CD1c-positive myeloid dendritic cell (primary cell): ENCODE measurements around the gene DUSP16.

ENCODE experiments used
- DNase-seq: peaks from one replicate; pipeline ENCODE4 v3.0.0-alpha.2; 2016; ENCODE audit errors: extremely low spot score

The DUSP16 gene

GRCh38 chr12:12549426-12549825 is 13.2 kb downstream of the DUSP16 start:
- DNase-seq, result no peak

GRCh38 chr12:12548713-12549112 is 13.9 kb downstream of the DUSP16 start:
- DNase-seq, result no peak

- DNase-seq, result no peak
Observed at GRCh38 chr12:12546314-12546772, 16.3 kb downstream of the DUSP16 start.

- DNase-seq, result no peak
Observed at GRCh38 chr12:12543959-12544358, 18.7 kb downstream of the DUSP16 start.

GRCh38 chr12:12542964-12543363 is 19.7 kb downstream of the DUSP16 start:
- DNase-seq, result no peak

- DNase-seq, result no peak
Observed at GRCh38 chr12:12542286-12542685, 20.4 kb downstream of the DUSP16 start.

GRCh38 chr12:12541782-12542181 is 20.9 kb downstream of the DUSP16 start:
- DNase-seq, result no peak

- DNase-seq, result no peak
Observed at GRCh38 chr12:12540261-12541013, 22.2 kb downstream of the DUSP16 start.

- no peak for DNase-seq
Observed at GRCh38 chr12:12539028-12539810, 23.4 kb downstream of the DUSP16 start.

GRCh38 chr12:12538535-12538934 is 24.1 kb downstream of the DUSP16 start:
- peak; percentile 22 for DNase-seq

- no peak for DNase-seq
Observed at GRCh38 chr12:12537421-12537820, 25.2 kb downstream of the DUSP16 start.

GRCh38 chr12:12534975-12535374 is 27.7 kb downstream of the DUSP16 start:
- no peak for DNase-seq

GRCh38 chr12:12534166-12534866 is 28.3 kb downstream of the DUSP16 start:
- DNase-seq, result no peak

- DNase-seq, result no peak
Observed at GRCh38 chr12:12533238-12533829, 29.3 kb downstream of the DUSP16 start.

GRCh38 chr12:12531194-12531593 is 31.5 kb downstream of the DUSP16 start:
- DNase-seq, result no peak

- DNase-seq, result no peak
Observed at GRCh38 chr12:12529783-12530421, 32.8 kb downstream of the DUSP16 start.

- DNase-seq, result no peak
Observed at GRCh38 chr12:12528361-12529270, 34.0 kb downstream of the DUSP16 start.

- no peak for DNase-seq
Observed at GRCh38 chr12:12527820-12528296, 34.8 kb downstream of the DUSP16 start.

- no peak for DNase-seq
Observed at GRCh38 chr12:12524128-12524527, 38.5 kb downstream of the DUSP16 start.

- no peak for DNase-seq
Observed at GRCh38 chr12:12523229-12523628, 39.4 kb downstream of the DUSP16 start.
